ENCODE data around the gene IVD. TPM values are rescaled to one million over a fixed set of nuclear protein-coding genes. Genes with fewer than 3 reads are reported as not detected.
A peak's percentile ranks its signal among the peaks of the same experiment; 100 is the strongest.

IVD gene
- total and polyA plus RNA-seq, 12 donors: 61.0 to 252 (median 140) TPM

GRCh38 chr15:40438712-40439111 lies 33.1 kb downstream of the IVD start:
- H3K9me3 ChIP-seq (replicated peaks in 1 of 3): no peaks in the 10 kb centered on the region
- 29 to 42% (median 37%) methylated on average over 12 of the region's 12 CpGs for WGBS, 4 donors
- DNase-seq: peak in 6 of 7 donors; percentile 43 to 70 (median 68)
- H3K27me3 ChIP-seq: peaks cover 4% of the 10 kb centered on the region
- H3K4me3 ChIP-seq: no peak overlapping the region
- TF ChIP-seq CTCF (IDR thresholded peaks at IDR 0.05): no peak
- TF ChIP-seq POLR2A (IDR thresholded peaks at IDR 0.05): no peak
- intact Hi-C loops (cut with DNase I): no loop called here
- no peaks in the 10 kb centered on the region for H3K36me3 ChIP-seq (replicated peaks in 1 of 2)
- H3K27ac ChIP-seq: peak overlapping the region in 3 of 5 donors; percentile 72 to 94 (median 81)
- H3K4me1 ChIP-seq (replicated peaks in 1 of 2): peaks cover 38 to 50% of the 10 kb centered on the region in 2 donors

- H3K36me3 ChIP-seq (replicated peaks in 1 of 2): no peaks in the 10 kb centered on the region
- TF ChIP-seq POLR2A (IDR thresholded peaks at IDR 0.05) (no peak), CTCF (IDR thresholded peaks at IDR 0.05) (no peak)
- H3K9me3 ChIP-seq (replicated peaks in 1 of 3): no peaks in the 10 kb centered on the region
- H3K27ac ChIP-seq: peak overlapping the region in 4 of 5 donors; percentile 5 to 94 (median 76)
- peak; percentile 51 to 75 (median 59) for DNase-seq
- intact Hi-C loops (cut with DNase I): no loop called here
- peaks cover 40 to 56% of the 10 kb centered on the region in 2 donors for H3K4me1 ChIP-seq (replicated peaks in 1 of 2)
- peak overlapping the region in 1 of 4 donors; percentile 99 for H3K4me3 ChIP-seq
- peaks cover 4% of the 10 kb centered on the region for H3K27me3 ChIP-seq
- WGBS, 4 donors: 5 to 10% (median 6%) methylated on average over 8 to 15 of the region's 15 CpGs
Observed at GRCh38 chr15:40439461-40439959, 33.9 kb downstream of the IVD start.

- 0% methylated on average over 21 to 35 of the region's 35 CpGs for WGBS, 4 donors
- intact Hi-C loops (cut with DNase I): no loop called here
- Histone ChIP-seq H3K27me3 (peaks cover 4% of the 10 kb centered on the region), H3K4me3 (peak overlapping the region in 2 of 4 donors; percentile 48 to 99), H3K27ac (peak overlapping the region; percentile 5 to 94 (median 72)), H3K9me3 (replicated peaks in 1 of 3) (no peaks in the 10 kb centered on the region), H3K36me3 (replicated peaks in 1 of 2) (no peaks in the 10 kb centered on the region), H3K4me1 (replicated peaks in 1 of 2) (peaks cover 45 to 63% of the 10 kb centered on the region in 2 donors)
- no peak for TF ChIP-seq CTCF (IDR thresholded peaks at IDR 0.05)
- TF ChIP-seq POLR2A (IDR thresholded peaks at IDR 0.05): peak in 1 of 2 donors; percentile 30
- peak; percentile 71 to 87 (median 79) for DNase-seq
Observed at GRCh38 chr15:40439960-40440742, 34.6 kb downstream of the IVD start.

GRCh38 chr15:40440743-40441564 lies 35.4 kb downstream of the IVD start, which contains the start of gene BAHD1:
Gene BAHD1 (plus strand): TSS chr15:40440953. CDS start chr15:40458465, 17,512 bp downstream.
- Histone ChIP-seq H3K4me1 (replicated peaks in 1 of 2) (peaks cover 49 to 67% of the 10 kb centered on the region in 2 donors), H3K4me3 (peak within 1 kb of the TSS; percentile 67 to 99 (median 79)), H3K27ac (peak within 1 kb of the TSS; percentile 5 to 94 (median 78)), H3K9me3 (replicated peaks in 1 of 3) (no peaks in the 10 kb centered on the region), H3K27me3 (peaks cover 4% of the 10 kb centered on the region), H3K36me3 (replicated peaks in 1 of 2) (no peaks in the 10 kb centered on the region)
- intact Hi-C loops (cut with DNase I): no loop called here
- DNase-seq: peak; percentile 97 to 99 (median 98)
- TF ChIP-seq CTCF (IDR thresholded peaks at IDR 0.05) (no peak), POLR2A (IDR thresholded peaks at IDR 0.05) (peak in 1 of 2 donors; percentile 61)
- WGBS, 4 donors: 0 to 1% (median 0%) methylated on average over 23 to 99 of the region's 119 CpGs
